Activated CD8-positive, alpha-beta T cell treated with anti-CD3 and anti-CD28 coated beads for 36 hours (primary cell): Measurements from ENCODE around the gene PTPRN2. TPM values are rescaled to one million over a fixed set of nuclear protein-coding genes. Genes with fewer than 3 reads are reported as not detected.

Experiments
- ATAC-seq: fragments of 200-7000 bp; cut with Tn5 transposase; one replicate; pipeline ENCODE4 v1.10.0; 2021; ENCODE audit warnings: mild to moderate bottlenecking, moderate library complexity
- CTCF ChIA-PET: fragments of 350-600 bp; sonication (Branson Sonifier 250); formaldehyde crosslinking; loops from one replicate; lab custom pipeline; 2021; ENCODE audit warnings: antibody characterized with exemption; lab: Charles Lee
- POLR2A ChIA-PET: fragments of 350-600 bp; sonication (Branson Sonifier 250); formaldehyde crosslinking; loops from one replicate; lab custom pipeline; 2021; ENCODE audit warnings: antibody characterized with exemption; lab: Charles Lee
- DNase-seq: peaks from one replicate; pipeline ENCODE4 v3.0.0-alpha.2; 2020
- H3K27ac Mint-ChIP-seq: one replicate; pipeline ENCODE4 v1.8.0; 2021; ENCODE audit warnings: mild to moderate bottlenecking, mixed read lengths
- H3K27me3 Mint-ChIP-seq: one replicate; pipeline ENCODE4 v1.8.0; 2021; ENCODE audit warnings: mixed read lengths
- H3K36me3 Mint-ChIP-seq: one replicate; pipeline ENCODE4 v1.8.0; 2021; ENCODE audit warnings: low read depth, mixed read lengths
- H3K4me1 Mint-ChIP-seq: one replicate; pipeline ENCODE4 v1.8.0; 2021; ENCODE audit warnings: low read depth, mixed read lengths
- H3K4me3 Mint-ChIP-seq: one replicate; pipeline ENCODE4 v1.8.0; 2021; ENCODE audit warnings: mild to moderate bottlenecking, moderate library complexity, mixed read lengths
- H3K9me3 Mint-ChIP-seq: one replicate; pipeline ENCODE4 v1.8.0; 2021; ENCODE audit warnings: mixed read lengths
- intact Hi-C: fragments of 100-400 bp; cut with micrococcal nuclease; formaldehyde crosslinking; loops from one replicate; pipeline ENCODE4 v1.10.0; 2022
- total RNA-seq, 2 experiments: library from RNA; stranded (reverse); gene quantifications; one replicate each; pipeline ENCODE4 v1.2.3, GENCODE V29; 2021
- TF ChIP-seq, protein P1 (sequence below): fragments of 200-600 bp; IDR thresholded peaks from one replicate; pipeline ENCODE4 v1.8.0; 2022; ENCODE audit warnings: antibody characterized with exemption, mild to moderate bottlenecking

Gene PTPRN2
- total RNA-seq, 2 experiments from 2014 or later = 0.49 to 0.65 TPM

- no peaks in the 10 kb centered on the region for H3K9me3 Mint-ChIP-seq
- TF ChIP-seq, protein P1, sequence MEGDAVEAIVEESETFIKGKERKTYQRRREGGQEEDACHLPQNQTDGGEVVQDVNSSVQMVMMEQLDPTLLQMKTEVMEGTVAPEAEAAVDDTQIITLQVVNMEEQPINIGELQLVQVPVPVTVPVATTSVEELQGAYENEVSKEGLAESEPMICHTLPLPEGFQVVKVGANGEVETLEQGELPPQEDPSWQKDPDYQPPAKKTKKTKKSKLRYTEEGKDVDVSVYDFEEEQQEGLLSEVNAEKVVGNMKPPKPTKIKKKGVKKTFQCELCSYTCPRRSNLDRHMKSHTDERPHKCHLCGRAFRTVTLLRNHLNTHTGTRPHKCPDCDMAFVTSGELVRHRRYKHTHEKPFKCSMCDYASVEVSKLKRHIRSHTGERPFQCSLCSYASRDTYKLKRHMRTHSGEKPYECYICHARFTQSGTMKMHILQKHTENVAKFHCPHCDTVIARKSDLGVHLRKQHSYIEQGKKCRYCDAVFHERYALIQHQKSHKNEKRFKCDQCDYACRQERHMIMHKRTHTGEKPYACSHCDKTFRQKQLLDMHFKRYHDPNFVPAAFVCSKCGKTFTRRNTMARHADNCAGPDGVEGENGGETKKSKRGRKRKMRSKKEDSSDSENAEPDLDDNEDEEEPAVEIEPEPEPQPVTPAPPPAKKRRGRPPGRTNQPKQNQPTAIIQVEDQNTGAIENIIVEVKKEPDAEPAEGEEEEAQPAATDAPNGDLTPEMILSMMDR = no peak
- no peaks in the 10 kb centered on the region for H3K36me3 Mint-ChIP-seq
- no peaks in the 10 kb centered on the region for H3K4me1 Mint-ChIP-seq
- ChIA-PET CTCF (no interaction called here), POLR2A (no interaction called here)
- no peak overlapping the region for H3K27ac Mint-ChIP-seq
- H3K27me3 Mint-ChIP-seq = peaks cover 3% of the 10 kb centered on the region
- H3K4me3 Mint-ChIP-seq = no peak overlapping the region
- intact Hi-C loops = no loop called here
- ATAC-seq (no peak), DNase-seq (no peak)
Measured at GRCh38 chr7:158101821-158102450, 485.7 kb downstream of the PTPRN2 start.

DNA sequence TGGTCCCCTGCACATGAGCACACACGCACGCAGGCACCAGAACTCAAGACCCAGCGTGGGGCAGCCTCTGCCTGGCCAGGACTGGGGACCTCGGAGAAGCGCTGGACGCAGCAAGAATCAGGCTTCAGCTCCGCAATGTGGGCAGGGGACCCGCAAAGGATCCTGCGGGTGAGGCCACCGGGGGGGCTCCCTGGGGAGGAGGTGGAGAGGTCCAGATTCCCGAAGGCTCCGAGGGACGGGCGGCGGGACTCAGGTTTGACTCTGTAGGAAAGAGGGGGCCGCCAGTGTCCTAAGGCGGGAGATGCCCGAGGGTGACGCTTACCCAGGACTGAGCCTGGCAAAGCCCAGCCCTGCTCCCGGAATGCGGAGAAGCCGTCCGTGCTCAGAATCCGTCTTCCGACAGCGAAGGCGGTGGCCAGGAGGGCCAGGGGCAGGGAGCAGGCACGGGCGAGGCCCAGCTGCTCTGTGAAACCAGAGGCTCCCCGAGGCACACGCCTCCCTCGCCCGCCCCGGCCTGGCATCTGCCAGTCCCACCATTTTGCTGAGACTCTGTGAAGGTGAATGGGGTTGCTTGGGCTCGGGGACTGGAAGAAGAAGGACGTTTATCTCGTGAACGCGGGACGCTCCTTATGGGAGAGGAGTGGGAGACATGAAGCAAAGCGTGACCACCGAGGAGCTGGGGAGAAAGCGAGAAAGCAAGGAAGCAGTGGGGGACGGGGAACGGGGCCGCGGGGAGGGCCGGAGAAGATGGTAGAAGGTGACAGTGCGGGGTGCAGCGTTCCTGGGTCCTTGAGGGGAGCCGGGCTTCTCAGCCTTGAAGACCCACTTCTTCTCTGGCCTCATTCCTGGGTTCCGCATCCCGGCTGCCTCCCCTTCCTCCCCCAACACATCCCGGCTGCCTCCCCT is 489.2 kb downstream of the PTPRN2 start:
- ChIA-PET POLR2A (interaction anchor here (0.6 kb wide), 1 partner anchor 209 kb away, joined by 3 read pairs; no protein-coding TSS in a partner anchor), CTCF (no interaction called here)
- Mint-ChIP-seq H3K4me1 (no peaks in the 10 kb centered on the region), H3K27me3 (peaks cover 3% of the 10 kb centered on the region), H3K36me3 (no peaks in the 10 kb centered on the region), H3K9me3 (no peaks in the 10 kb centered on the region), H3K27ac (no peak overlapping the region), H3K4me3 (no peak overlapping the region)
- intact Hi-C loops = no loop called here
- DNase-seq (no peak), ATAC-seq (no peak)
- TF ChIP-seq, protein P1 = no peak

GRCh38 chr7:158097453-158098124 is 490.0 kb downstream of the PTPRN2 start:
- ATAC-seq (no peak), DNase-seq (no peak)
- no peaks in the 10 kb centered on the region for H3K4me1 Mint-ChIP-seq
- no peaks in the 10 kb centered on the region for H3K36me3 Mint-ChIP-seq
- peaks cover 3% of the 10 kb centered on the region for H3K27me3 Mint-ChIP-seq
- H3K9me3 Mint-ChIP-seq = no peaks in the 10 kb centered on the region
- no peak overlapping the region for H3K27ac Mint-ChIP-seq
- H3K4me3 Mint-ChIP-seq = no peak overlapping the region
- ChIA-PET POLR2A (interaction anchor here (0.6 kb wide), 1 partner anchor 208 kb away, joined by 3 read pairs; no protein-coding TSS in a partner anchor), CTCF (no interaction called here)
- TF ChIP-seq, protein P1 = no peak
- intact Hi-C loops = no loop called here

GRCh38 chr7:158097106-158097452 is 490.5 kb downstream of the PTPRN2 start:
- intact Hi-C loops = no loop called here
- Mint-ChIP-seq H3K4me1 (no peaks in the 10 kb centered on the region), H3K27ac (no peak overlapping the region), H3K36me3 (no peaks in the 10 kb centered on the region), H3K27me3 (peaks cover 3% of the 10 kb centered on the region), H3K9me3 (no peaks in the 10 kb centered on the region), H3K4me3 (no peak overlapping the region)
- ChIA-PET POLR2A (no interaction called here), CTCF (no interaction called here)
- ATAC-seq (no peak), DNase-seq (no peak)
- TF ChIP-seq, protein P1 = no peak
